Fibroblast of skin of left biceps (primary cell): Measurements from ENCODE around the gene NT5C.

Source experiments
- DNase-seq, 2 experiments: peaks; one replicate each; pipeline ENCODE4 v3.0.0-alpha.2; 2013; ENCODE audit warnings: low read depth in 2 of 2

The NT5C gene

GRCh38 chr17:75116737-75117136 lies 14.8 kb downstream of the NT5C start:
- no peak for DNase-seq

GRCh38 chr17:75115555-75115954 lies 16.0 kb downstream of the NT5C start:
- no peak for DNase-seq

GRCh38 chr17:75114552-75115314 lies 16.8 kb downstream of the NT5C start:
- no peak for DNase-seq

- DNase-seq: peak; percentile 40 to 43
Observed at GRCh38 chr17:75113798-75114551, 17.6 kb downstream of the NT5C start.

GRCh38 chr17:75111777-75112335 lies 19.7 kb downstream of the NT5C start:
- no peak for DNase-seq

- no peak for DNase-seq
Observed at GRCh38 chr17:75110234-75110937, 21.2 kb downstream of the NT5C start.

GRCh38 chr17:75109407-75110233 lies 21.9 kb downstream of the NT5C start, which contains the start of gene ARMC7:
ARMC7 (plus strand) TSS chr17:75109969; CDS start chr17:75110289, 320 bp downstream.
- DNase-seq: peak in 1 of 2 experiments; percentile 42

- no peak for DNase-seq
Observed at GRCh38 chr17:75109046-75109406, 22.5 kb downstream of the NT5C start.

- no peak for DNase-seq
Observed at GRCh38 chr17:75108193-75108592, 23.3 kb downstream of the NT5C start.

GRCh38 chr17:75105126-75106080 lies 26.1 kb downstream of the NT5C start:
- DNase-seq: no peak

GRCh38 chr17:75103601-75104554 lies 27.7 kb downstream of the NT5C start:
- no peak for DNase-seq

- DNase-seq: no peak
Observed at GRCh38 chr17:75102385-75102821, 29.1 kb downstream of the NT5C start.

- no peak for DNase-seq
Observed at GRCh38 chr17:75099881-75100595, 31.5 kb downstream of the NT5C start.

- no peak for DNase-seq
Observed at GRCh38 chr17:75098861-75099260, 32.7 kb downstream of the NT5C start.

- DNase-seq: no peak
Observed at GRCh38 chr17:75097865-75098264, 33.7 kb downstream of the NT5C start.

- DNase-seq: no peak
Observed at GRCh38 chr17:75096082-75096625, 35.4 kb downstream of the NT5C start.

GRCh38 chr17:75094871-75095399 lies 36.6 kb downstream of the NT5C start:
- no peak for DNase-seq
